Stimulated activated CD8-positive, alpha-beta memory T cell treated with anti-CD3 and anti-CD28 coated beads, Interleukin-4, amount 100 ng/mL, for 48 hours (primary cell): Measurements from ENCODE around the gene SGPP2.
"Not testable (repeated sequence)": the region's sequence is repeated elsewhere in the genome, so short reads cannot be mapped to it uniquely, and the experiment has no call there.

Source experiments
- DNase-seq: peaks from one replicate; pipeline ENCODE4 v3.0.0-alpha.2; 2020

The SGPP2 gene

DNA sequence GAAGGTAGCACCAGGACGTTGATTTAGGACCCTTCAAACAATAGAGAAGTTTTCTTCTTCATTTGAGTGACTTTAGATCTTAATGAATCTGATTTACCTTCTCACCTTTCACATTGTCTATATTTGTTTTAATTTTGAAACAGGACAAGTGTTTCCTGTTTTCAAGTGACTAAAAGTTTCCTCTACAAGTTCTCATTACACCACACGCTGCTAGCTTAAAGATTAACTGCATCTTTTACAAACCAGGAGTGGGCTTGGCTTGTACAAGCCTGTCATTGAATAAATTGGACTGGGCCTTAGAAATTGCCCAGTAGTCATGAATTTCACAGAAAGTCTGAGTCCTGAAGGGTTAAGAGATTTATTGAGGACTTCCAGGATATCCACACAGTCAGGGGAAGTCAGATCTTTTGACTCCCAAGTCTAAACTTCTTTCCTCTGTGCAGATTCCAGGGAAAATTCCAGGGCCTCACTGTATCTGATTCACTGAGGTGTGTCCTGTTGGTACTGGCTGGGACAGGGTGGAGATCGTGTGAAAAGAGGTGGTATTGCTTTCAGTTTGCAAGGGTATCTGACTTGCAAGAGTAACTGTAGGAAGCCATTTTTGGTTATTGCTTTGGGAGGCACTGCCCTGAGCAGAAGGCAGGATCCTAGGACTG is 3.4 kb downstream of the SGPP2 start:
- no peak for DNase-seq

DNA sequence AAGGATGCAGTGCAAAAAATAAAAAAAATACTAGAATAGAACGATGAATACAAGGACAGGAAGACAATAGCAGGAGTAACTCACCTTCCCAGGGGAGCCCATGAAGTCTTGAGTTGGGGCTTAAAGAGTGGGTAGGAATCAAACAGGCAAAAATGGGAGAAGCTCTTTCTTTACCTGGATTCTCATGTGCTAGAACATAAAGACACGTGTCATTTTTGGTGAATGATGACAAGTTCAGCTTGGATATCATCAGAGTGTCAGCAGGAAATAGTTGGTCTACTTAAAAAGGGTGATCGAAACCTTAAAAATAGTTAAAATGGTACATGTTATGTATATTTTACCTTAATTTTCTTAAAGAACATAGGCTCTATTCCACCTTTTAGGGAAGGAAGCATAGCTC is 5.7 kb downstream of the SGPP2 start:
- no peak for DNase-seq

DNA sequence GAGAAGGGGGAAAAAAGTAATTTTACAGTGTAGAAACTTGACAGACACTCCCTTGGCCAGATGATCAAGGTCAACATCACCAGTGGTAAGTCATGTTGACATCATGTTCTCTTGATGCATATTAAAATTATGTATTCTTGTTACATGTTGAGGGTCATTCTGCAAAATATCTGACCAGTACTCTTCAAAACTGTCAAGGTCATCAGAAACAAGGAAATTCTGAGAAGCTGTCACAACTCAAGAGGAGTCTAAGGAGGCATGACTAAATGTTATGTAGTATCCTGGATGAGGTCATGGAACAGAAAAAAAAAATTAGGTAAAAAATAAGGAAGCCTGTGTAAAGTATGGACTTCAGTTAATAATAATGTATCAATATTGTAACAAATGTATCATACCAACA is 6.3 kb downstream of the SGPP2 start:
- DNase-seq = no peak

DNA sequence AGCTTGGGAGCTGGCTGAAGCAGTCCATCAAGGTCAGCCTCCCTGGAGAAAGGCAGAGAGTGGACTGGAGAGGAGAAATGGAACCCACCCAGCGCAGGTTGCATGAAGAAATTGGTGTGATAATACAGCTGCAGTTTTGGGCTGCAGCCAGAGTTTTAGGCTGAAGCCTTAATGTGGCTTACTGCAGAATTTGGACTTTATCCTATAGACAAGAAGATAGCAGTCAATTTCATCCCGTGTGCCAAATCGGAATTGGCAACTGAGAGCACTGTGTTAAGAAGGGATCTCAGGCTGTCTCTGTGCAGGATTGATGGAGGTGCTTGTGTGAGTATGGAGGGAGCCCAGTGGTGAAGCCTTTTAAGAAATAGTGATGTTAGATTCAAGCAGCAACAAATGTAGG is 7.5 kb downstream of the SGPP2 start:
- no peak for DNase-seq

DNA sequence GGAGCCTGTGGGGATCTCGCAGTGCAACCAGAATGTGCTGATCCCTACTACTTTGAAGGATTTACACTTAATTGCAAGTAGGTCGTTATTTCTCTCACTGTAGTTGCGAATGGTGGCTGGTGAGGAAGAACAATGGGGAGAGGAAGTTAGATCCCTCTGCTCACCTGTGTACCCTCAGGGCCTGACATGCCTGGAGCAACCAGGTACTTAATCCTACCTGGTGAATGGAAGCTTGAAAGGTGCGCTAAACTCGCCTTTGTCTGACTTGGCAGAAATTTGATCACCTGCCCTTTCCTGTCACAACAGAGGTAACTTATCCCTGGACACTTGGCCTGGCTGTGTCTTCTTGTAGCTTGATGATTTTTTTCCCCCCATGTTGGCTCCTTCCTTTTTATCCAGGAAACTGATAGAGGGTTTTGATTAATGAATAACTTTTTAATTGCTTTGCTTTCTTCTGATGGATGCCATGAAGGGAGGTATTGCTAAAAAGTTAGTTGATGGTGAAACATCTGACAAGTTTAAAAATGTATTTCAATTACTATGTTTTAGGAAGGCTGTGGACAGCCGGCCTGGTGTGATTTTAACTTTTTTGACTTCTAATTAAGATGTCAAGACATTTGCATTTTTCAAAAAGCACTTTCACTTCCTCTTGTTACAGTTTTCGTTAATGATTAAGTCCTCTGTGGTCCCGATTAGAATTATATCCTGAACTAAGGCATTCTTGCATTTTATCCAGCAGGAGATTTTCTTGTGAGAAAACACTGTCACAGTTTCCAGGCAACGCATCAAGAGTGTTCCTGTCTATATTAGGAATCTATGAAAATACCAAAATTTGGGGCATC is 9.2 kb downstream of the SGPP2 start:
- DNase-seq = no peak

DNA sequence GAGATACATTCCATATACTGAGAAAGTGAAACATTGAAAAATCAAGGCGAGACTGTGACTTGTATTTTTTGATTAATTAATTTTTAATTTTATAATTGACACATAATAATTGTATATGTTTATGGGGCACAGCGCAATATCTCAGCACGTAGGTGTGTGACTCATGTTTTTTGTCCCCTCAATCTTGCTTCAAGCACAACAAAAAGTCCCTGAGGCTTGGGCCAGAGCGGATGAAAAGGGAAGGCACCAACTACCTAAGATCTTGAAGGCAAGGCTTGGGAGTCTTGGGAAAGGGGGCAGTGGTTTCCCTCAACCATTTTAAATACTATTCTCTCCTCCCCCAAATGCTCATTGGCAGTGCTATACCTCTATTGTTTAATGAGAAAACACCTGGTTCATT is 9.9 kb downstream of the SGPP2 start:
- no peak for DNase-seq

DNA sequence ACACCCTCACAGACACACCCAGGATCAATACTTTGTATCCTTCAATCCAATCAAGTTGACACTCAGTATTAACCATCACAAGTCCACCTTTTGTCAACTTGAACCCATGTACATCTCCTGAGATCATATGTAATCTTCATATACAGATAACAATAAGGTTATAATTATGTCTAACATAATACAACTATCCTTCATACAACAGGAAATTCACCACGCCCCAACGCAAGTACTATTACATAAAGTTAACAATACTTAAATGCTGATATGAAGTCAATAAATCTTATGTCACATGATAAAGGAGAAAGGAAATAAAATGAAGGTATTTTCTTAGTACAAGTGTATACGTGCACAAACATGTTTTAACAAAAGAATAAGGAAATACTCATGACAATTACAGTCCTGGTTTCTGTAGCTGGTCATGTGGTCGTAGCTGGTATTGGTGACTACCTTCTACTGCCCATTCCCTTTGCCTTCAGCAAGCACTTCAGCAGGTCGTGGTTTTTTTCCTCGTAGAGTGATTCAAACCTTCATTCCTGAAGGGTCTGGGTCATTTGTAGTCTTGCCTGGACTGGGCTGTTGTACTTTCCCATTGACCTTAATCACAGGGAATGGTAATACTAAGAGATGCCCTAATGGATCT is 11.2 kb downstream of the SGPP2 start:
- not testable (repeated sequence) for DNase-seq

DNA sequence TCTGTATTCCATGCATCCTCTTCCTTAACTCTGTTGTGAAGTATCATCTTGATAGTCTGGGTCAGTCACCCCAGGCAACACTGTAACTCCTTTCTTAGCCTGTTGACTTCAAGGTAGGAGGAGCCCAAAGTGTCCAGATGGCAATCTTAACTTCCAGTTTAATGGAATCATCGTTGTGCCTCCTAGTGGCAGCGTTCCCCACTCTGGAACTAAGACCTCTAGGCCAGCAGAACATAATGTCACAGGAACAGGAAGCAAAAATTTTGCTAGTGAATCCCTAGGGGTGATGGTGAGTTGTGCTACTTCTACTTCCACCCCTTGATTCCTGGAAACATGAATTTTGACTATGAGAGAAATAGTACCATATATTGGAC is 11.7 kb downstream of the SGPP2 start:
- DNase-seq = no peak

DNA sequence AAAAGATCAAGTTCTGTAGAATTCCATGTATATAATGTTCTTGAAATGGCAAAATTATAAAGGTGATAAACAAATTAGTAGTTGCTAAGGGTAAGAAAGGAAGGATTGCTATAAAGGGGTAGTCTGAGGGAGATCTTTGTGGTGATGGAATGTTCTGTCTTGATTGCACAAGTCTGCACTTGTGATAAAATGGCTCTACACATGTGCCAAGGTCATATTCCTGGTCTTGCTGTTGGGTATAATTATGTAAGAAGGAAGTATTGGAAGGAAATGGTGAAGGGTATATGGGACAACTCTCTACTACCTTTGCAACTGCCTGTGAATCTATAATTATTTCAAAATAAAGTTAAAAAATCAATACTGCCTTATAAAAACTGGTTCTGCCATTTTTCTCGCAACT is 15.3 kb downstream of the SGPP2 start:
- no peak for DNase-seq

DNA sequence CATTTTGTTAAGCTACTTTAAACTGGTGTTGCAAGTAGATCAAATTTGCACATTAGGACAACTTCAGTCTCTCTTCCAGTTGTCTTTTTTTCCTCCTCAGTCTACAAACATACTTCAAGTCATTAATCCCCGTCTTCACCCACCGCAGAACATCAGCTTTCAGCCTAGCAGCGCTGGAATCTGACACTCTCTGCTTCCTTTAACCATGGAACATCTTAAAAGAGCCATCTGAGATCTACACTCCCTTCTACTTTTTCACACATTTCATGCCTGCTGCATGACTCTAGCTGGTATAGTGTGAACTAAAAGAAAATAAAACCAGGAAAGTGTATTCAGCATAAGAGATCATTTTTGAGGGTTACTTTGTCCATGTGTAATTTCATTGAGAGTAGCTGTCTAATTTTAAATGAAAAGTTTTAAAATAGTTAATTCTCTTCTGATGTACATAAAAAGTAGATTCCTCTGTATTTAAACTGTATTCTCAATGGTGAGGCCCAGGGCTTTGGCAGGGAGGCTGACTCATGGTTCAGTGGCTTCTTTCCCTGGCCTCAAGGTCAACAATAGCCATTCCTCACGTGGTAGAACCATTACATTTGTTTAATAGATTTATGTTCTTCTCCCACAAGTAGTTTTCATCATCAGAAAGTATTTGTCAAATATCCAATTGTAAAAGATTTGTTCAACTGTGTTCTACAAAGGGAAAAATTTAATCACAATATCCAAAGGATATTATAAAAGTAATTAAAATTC is 16.5 kb downstream of the SGPP2 start:
- DNase-seq = no peak

DNA sequence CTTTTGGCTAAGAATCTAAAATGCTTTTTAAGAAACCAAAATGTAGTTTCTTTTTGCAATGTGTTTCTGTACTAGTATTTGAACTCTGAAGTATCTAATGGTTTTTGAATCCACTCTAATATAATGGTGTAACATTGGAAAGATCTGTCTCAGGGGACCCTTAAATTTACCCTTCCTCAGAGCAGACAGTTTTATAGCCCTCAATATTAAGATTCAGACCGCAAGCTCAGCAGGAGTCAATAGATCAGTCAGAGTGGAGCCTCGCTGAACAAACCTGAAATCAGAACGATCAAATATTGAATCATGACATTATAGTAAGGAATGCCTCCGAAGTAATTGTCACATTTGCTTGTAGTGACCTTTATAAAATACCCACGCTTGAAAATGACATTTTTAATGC is 18.3 kb downstream of the SGPP2 start:
- DNase-seq = no peak

DNA sequence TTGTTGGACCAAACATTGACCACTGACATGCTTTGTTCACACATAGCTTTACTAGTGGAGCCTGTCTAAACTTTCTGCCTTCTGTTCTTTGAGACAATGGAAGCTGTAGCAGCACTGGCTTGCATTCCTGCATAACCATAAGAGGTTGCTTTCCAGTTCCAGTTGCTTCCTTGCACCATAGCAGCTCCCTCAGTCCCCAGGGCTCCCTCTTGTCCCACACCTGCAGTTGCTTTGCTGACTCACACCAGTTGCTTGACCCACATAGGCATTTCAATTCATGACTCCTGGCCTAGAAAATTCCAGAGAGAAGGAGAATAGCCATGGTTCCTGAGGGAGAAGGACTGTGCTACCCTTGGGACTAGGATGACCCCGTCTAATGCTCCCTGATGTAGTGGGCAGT is 20.9 kb downstream of the SGPP2 start:
- DNase-seq = no peak

DNA sequence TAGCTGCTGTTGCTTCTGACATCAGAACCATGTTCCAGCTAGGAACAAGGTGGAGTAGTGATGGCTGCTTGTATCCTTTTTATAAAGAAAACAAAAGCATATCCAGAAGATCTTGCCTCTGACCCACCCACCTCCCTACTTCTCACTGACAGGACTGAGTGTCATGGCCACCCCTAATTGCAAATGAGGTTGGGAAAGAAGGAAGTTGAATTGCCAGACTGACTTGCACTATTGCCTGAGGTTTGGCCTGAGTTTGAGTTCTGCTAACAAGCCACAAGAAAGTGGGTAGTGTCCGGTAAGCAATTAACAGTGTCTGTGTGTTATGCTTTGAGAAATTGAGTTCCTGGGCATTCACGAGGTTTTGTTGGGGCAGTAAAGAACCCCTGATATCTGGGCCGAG is 22.8 kb downstream of the SGPP2 start:
- no peak for DNase-seq

DNA sequence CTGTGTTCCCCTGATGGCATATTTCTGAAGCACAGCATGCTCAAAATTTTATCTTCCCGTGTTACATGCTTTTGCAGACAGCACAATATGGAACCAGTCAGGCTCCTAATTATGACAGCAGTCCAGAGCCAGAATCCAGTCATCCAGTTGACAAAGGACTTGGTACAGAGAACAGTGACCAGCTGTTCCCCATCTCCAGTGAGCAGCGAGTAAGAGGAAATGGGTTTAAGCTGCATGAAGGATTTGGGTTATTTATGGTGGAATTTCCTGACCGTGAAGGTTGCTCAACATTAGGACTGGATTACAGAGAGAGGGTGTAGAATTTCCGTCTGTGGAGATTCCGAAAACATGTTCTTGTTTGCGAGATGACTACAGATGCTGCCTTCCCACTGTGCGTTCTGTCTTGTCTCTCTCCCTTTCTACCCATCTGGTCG is 24.4 kb downstream of the SGPP2 start:
- DNase-seq = no peak

DNA sequence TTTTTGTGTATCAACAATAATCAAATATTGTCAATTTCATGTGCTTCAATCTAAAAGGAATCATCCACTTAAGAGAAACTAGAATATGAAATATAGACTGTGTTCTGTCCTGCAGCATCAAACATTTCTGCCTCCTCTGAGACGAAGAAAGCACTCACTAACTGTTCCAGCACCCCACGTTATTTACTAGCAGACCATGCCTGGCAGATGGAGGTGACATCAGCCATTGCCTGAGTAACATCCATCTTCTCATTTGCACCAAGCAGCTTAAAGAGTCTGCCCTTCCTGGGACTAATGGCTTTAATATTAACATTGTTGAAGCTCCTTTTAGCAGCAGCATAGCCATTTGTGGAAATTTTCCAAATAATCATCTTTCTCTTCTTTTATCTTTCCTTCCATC is 25.7 kb downstream of the SGPP2 start:
- DNase-seq = no peak

DNA sequence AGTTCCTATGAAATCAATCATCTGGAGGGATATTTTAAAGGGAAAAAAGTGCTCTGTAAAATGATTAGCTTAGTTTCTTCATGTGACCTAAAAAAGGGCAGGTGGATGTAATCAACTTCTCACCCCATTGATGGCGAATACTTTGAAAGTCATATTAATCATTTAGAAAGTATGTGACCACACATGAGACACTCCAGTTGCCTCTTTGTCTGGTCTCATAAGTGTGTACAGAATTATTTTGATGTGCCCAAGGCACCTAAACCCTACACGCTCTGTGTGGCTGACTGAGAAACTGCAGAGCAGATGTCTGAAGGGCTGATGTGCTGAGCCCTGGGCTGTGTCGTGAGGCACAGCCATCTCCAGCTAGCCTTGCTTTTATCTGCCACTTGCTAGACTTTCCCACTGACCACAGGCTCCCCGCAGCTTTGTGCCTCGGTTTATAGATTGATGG is 26.9 kb downstream of the SGPP2 start:
- DNase-seq = no peak

DNA sequence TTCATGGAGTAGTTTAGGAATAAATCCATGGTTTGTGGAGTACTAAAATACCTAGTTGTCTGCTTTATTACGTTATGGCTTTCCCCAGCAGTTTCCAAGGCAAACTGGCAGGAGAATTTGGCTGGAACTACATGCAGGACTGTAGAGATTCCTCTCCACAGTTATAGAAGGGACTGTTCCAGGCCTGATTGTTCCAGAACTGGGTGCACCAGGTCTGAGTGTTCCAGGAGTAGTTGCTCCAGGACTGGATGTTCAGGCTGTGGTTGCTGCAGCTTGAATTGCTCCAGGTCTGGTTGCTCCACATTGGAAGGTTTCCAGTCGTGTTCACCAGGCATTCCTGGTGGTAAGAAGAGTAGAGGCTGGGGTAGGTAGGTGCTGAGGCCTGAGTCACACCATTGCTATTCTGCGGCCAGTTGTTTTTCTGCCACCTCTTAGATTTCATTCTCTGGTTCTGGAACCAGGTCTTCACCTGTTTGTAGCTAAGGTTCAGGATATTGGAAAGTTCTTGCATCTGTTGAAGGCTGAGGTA is 28.1 kb downstream of the SGPP2 start:
- no peak for DNase-seq

DNA sequence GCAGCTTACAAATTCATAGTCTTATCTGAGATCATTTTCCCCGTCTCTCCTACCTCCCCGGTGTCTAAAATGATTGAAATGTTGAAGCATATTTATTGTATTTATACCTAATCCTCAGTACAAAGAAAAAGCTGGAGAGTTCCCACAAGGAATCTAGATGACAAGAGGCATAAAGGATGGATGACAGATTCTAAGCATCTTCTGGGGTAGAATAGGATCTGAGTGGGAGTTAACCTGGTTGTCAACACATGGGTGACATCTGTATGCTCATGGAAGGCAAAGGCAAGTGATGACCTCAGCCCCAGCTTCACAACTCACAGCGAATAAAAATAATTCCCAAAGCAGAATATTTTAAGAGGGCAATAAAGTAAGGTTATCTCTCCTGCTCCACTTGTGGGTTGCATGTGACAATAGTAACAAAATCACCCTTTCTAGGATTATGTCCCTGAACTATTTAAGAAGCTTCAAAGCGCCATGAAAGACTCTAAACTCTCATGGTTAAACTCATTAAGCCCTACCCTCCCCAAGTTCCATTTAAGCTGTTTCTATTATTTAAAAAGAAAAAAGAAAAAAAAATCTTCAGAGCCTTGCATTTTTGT is 32.2 kb downstream of the SGPP2 start:
- no peak for DNase-seq

DNA sequence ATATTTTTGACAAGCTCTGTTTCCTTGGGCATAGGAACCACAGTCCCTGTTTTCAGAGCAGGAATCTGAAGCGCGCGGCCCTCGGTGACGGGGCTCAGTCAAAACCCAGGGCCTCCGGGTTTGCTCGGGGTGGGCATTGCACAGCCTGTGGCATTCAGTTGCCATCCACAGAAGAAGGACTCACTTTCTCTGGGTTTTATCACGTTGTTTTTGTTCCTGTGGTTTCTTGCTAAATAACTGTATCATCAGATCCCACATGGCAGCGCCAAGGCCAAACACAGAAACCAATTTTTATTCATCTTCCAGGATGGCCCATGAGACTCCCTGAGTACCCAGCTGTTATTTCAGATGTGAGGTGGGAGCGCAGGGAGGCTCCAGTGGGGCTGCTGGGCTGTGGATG is 35.6 kb downstream of the SGPP2 start:
- DNase-seq = no peak

DNA sequence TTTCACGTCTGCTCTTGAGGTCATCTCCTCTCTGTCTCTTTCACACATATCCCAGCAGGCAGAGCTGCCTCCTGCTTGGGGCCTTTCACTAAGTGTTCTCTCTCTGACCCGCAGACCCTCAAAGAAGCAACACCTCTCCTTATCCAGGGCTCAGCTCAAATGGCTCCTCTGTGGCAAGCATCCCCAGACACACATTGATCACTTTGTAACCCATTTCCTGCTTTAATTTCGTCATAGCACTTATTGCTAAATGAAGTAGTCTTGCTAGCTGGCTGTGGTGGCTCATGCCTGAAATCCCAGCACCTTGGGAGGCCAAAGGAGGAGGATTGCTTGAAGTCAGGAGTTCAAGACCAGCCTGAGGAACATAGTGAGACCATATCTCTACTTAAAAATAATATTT is 41.4 kb downstream of the SGPP2 start:
- DNase-seq = no peak

DNA sequence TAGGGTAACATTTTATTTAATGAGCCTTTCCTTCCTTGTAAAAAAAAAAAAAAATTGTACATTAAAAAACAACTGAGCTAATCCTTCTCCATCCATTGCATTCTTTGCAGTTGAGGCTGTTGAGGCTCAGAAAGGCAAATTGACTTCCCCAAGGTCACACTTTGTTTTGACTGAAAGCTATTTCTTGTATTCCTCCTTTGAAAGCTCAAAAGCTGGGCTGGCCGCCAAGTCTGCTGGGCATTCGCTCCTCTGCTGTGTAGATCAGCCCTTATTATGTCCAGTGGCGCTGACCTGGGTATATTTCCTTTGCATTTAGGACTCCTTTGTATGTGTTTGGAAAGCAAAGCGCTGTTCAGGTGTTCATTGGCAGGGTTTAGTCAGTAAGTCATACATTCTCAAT is 44.0 kb downstream of the SGPP2 start:
- DNase-seq = no peak

DNA sequence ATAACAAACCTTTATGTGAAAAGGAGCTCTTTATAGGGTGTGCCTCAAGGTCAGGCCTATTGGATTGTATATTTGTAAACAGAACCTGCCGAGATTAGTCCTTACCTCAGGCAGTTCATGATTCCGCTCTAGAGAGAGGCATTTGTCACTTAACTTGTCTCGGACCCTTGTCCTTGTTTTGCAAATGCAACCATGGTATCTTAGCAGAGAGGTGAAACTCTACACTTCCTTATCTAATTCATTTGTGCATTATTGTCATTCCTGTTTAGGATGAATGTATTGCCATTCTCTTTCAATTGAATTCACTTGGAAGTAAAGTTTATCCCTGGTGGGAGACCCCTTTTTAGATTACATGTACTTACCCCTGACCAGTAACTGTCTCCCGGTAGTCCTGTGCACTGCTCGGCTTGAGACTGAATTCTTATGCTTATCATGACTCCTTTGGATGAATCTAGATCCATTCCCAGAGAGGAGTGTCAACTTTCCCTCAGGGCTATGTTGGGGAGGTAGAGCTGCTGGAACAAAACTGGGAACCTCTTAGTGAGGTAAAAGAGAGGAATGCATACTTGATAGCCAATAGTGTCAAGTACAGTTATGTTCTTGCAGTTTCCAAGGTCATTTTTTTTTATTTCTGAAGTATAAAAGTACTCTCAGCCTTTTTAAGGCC is 46.6 kb downstream of the SGPP2 start:
- DNase-seq = no peak
